ENCODE measurements around the gene ADCY10. TPM values are rescaled to one million over a fixed set of nuclear protein-coding genes. Genes with fewer than 3 reads are reported as not detected.

The ADCY10 gene
- total and polyA plus RNA-seq, 2 of the 8 experiments (the other 6 are each of a cell fraction or from before 2014, with no cell fraction given): 0.02 TPM; not detected in 1

GRCh38 chr1:167900907-167901306 lies 13.0 kb downstream of the ADCY10 start:
- Histone ChIP-seq H3K79me1 (ENCODE audit: low read depth, low read length) (no peaks in the 10 kb centered on the region), H2BK20ac (ENCODE audit: low read length) (no peak overlapping the region), H3K4ac (replicated peaks; ENCODE audit: insufficient read length, low read depth, low read length) (no peak overlapping the region), H3K79me2 (ENCODE audit: control insufficient read depth in 1 of 2, insufficient read depth in 2 of 2, low read length in 2 of 2) (no peaks in the 10 kb centered on the region), H3K4me1 (replicated peaks in 1 of 4; ENCODE audit: control insufficient read depth in 3 of 4, insufficient read depth in 4 of 4, low read length in 3 of 4) (peaks cover 0 to 6% (median 3%) of the 10 kb centered on the region in 4 experiments; a peak in 4 of 7 replicates), H4K5ac (ENCODE audit: insufficient read length, low read depth, low read length) (no peak overlapping the region), H3K23me2 (ENCODE audit: low read depth, low read length) (no peaks in the 10 kb centered on the region), H4K8ac (ENCODE audit: extremely low read depth, insufficient read depth, low read length) (no peak overlapping the region), H2BK12ac (ENCODE audit: low read depth, low read length) (no peak overlapping the region), H2BK5ac (ENCODE audit: low read depth, low read length) (no peak overlapping the region), H3K9me3 (ENCODE audit: insufficient read depth in 2 of 2, low read depth in 1 of 2, low read length in 1 of 2) (no peaks in the 10 kb centered on the region; a peak in 1 of 4 replicates), H3K4me2 (ENCODE audit: insufficient read depth in 1 of 2, low read depth in 2 of 2, low read length in 2 of 2) (no peak overlapping the region), H4K20me1 (replicated peaks in 1 of 2; ENCODE audit: control insufficient read depth in 1 of 2, insufficient read depth in 2 of 2, low read length in 2 of 2) (no peaks in the 10 kb centered on the region), H2AFZ (ENCODE audit: low read length) (no peak overlapping the region), H3K36me3 (ENCODE audit: control insufficient read depth in 2 of 4, insufficient read depth in 4 of 4, low read length in 3 of 4) (no peaks in the 10 kb centered on the region), H4K91ac (replicated peaks; ENCODE audit: insufficient read length, low read length) (no peak overlapping the region), H3K18ac (ENCODE audit: extremely low read depth, low read length) (no peak overlapping the region), H3K27me3 (replicated peaks in 1 of 4; ENCODE audit: control insufficient read depth in 3 of 4, extremely low read depth in 1 of 4, insufficient read depth in 3 of 4, low read length in 3 of 4) (no peaks in the 10 kb centered on the region), H2AK5ac (ENCODE audit: low read depth, low read length) (no peak overlapping the region), H3K14ac (ENCODE audit: insufficient read length) (no peak overlapping the region), H3K23ac (ENCODE audit: insufficient read length) (no peak overlapping the region), H3K4me3 (ENCODE audit: extremely low read depth in 1 of 4, insufficient read depth in 2 of 4, low read depth in 3 of 4, low read length in 4 of 4) (no peak overlapping the region), H2BK120ac (replicated peaks; ENCODE audit: low read depth, low read length) (no peak overlapping the region), H3K27ac (ENCODE audit: low read depth, low read length) (no peak overlapping the region), H3K9ac (replicated peaks in 1 of 4; ENCODE audit: extremely low read depth in 1 of 4, low read depth in 3 of 4, low read length in 3 of 4) (no peak overlapping the region), H2BK15ac (ENCODE audit: low read length) (no peak overlapping the region), H3K56ac (replicated peaks; ENCODE audit: insufficient read length, low read depth, low read length) (no peak overlapping the region)
- 89% methylated on average over 4 of the region's 4 CpGs; no CpG with 5 or more reads in 1 of the 2 experiments for WGBS, 2 experiments (ENCODE audit: extremely low coverage in 1 of 2, insufficient coverage in 1 of 2, insufficient read length in 1 of 2, insufficient replicate concordance in 2 of 2, low coverage in 1 of 2, low lambda C conversion rate in 2 of 2, missing lambda C conversion rate in 1 of 2)
- POLR2A ChIA-PET (ENCODE audit: partially characterized antibody): no interaction called here
- no peak for DNase-seq (ENCODE audit: low read depth in 1 of 2, low spot score in 2 of 2)
- FAIRE-seq: no peak
- CTCF ChIA-PET (ENCODE audit: partially characterized antibody): interaction anchor here (1.0 kb wide), 1 partner anchor 9 kb away, joined by 3 read pairs; no protein-coding TSS in a partner anchor
- TF ChIP-seq PHF8 (conservative IDR thresholded peaks at IDR 0.05; ENCODE audit: low read depth, low read length): no peak
- no peak for TF ChIP-seq BACH1 (IDR thresholded peaks at IDR 0.05; ENCODE audit: low read length)
- TF ChIP-seq YY1 (IDR thresholded peaks at IDR 0.05; ENCODE audit: low read depth, low read length): no peak
- no peak for TF ChIP-seq CBX5 (IDR thresholded peaks at IDR 0.05; ENCODE audit: low read depth, low read length)
- TF ChIP-seq MAX (IDR thresholded peaks at IDR 0.05): no peak
